Left cardiac atrium (tissue), 4 donors: ENCODE data around the gene TRPC4AP. TPM values are rescaled to one million over a fixed set of nuclear protein-coding genes. Genes with fewer than 3 reads are reported as not detected.

Experiments used
- ATAC-seq, 2 donors: fragments of 200-7000 bp; cut with Tn5 transposase; one replicate each; pipeline ENCODE4 v1.9.1; 2020; ENCODE audit warnings: mild to moderate bottlenecking in 2 of 2, moderate library complexity in 2 of 2
- DNase-seq: peaks from one replicate; pipeline ENCODE4 v3.0.0-alpha.2; 2020
- intact Hi-C, 2 donors: fragments of 100-400 bp; cut with DNase I; formaldehyde crosslinking; loops; one replicate each; pipeline versions ENCODE4 v1.14.1 to v1.15.1; 2022 to 2023
- total RNA-seq, 2 donors: library from RNA; stranded (reverse); fragmentation: NEBNext Ultra II Directional; extraction: Animal tissue kit (Norgen Biotek cat#: 25700); gene quantifications; one replicate each; pipeline ENCODE4 v1.2.1, GENCODE V29; 2021
- donor health status: DM: no; HTN: yes; CAD: no.
- donor health status: DM: no; HTN: yes; CAD: no; lungs with severe emphysema.
- donor health status: DM: yes; HTN: yes; CAD: no.
- donor health status: Dilated cardiomyopathy.

Gene TRPC4AP
- total RNA-seq, 2 donors from 2014 or later, result 32.6 to 47.1 TPM

- intact Hi-C loops, result no loop called here
- DNase-seq (no peak), ATAC-seq (no peak)
These were observed 67.5 kb downstream of the TRPC4AP start for GRCh38 chr20:35025116-35025515.

- no peak for DNase-seq
- intact Hi-C loops, result no loop called here
- ATAC-seq, result no peak
These were observed 69.0 kb downstream of the TRPC4AP start for GRCh38 chr20:35023624-35024023.

- no peak for ATAC-seq
- intact Hi-C loops, result no loop called here
- no peak for DNase-seq
These were observed 70.8 kb downstream of the TRPC4AP start for GRCh38 chr20:35021831-35022230.

GRCh38 chr20:35021063-35021462 is 71.5 kb downstream of the TRPC4AP start:
- intact Hi-C loops, result no loop called here

GRCh38 chr20:35020108-35020928 is 72.3 kb downstream of the TRPC4AP start:
- intact Hi-C loops, result no loop called here
- peak; percentile 8 to 21 for ATAC-seq

More at GRCh38 chr20:35021063-35021462, 71.5 kb downstream of the TRPC4AP start:
- no peak for DNase-seq
- ATAC-seq, result peak in 1 of 2 donors; percentile 32

GRCh38 chr20:35018590-35019371 is 73.8 kb downstream of the TRPC4AP start:
- intact Hi-C loops, result no loop called here

More at GRCh38 chr20:35020108-35020928, 72.3 kb downstream of the TRPC4AP start:
- DNase-seq, result no peak

GRCh38 chr20:35017099-35017835 is 75.3 kb downstream of the TRPC4AP start:
- ATAC-seq, result no peak
- intact Hi-C loops, result no loop called here
- no peak for DNase-seq

More at GRCh38 chr20:35018590-35019371, 73.8 kb downstream of the TRPC4AP start:
- DNase-seq (no peak), ATAC-seq (no peak)

- intact Hi-C loops, result no loop called here
- ATAC-seq, result no peak
- DNase-seq, result no peak
These were observed 76.8 kb downstream of the TRPC4AP start for GRCh38 chr20:35015863-35016193.

GRCh38 chr20:35014537-35014936 is 78.1 kb downstream of the TRPC4AP start:
- ATAC-seq, result peak in 1 of 2 donors; percentile 27
- DNase-seq, result no peak
- intact Hi-C loops, result no loop called here

GRCh38 chr20:35013421-35014411 is 78.9 kb downstream of the TRPC4AP start:
- intact Hi-C loops, result no loop called here
- DNase-seq (peak; percentile 7), ATAC-seq (peak in 1 of 2 donors; percentile 24)

- intact Hi-C loops, result no loop called here
- ATAC-seq (no peak), DNase-seq (peak; percentile 26)
These were observed 80.2 kb downstream of the TRPC4AP start for GRCh38 chr20:35012227-35013069.

- ATAC-seq (no peak), DNase-seq (no peak)
- intact Hi-C loops, result no loop called here
These were observed 80.9 kb downstream of the TRPC4AP start for GRCh38 chr20:35011589-35012226.

GRCh38 chr20:35010405-35011192 is 82.0 kb downstream of the TRPC4AP start:
- ATAC-seq, result no peak
- intact Hi-C loops, result no loop called here
- DNase-seq, result peak; percentile 12

- intact Hi-C loops, result no loop called here
- DNase-seq, result peak; percentile 13
- no peak for ATAC-seq
These were observed 82.8 kb downstream of the TRPC4AP start for GRCh38 chr20:35009665-35010328.

- DNase-seq (peak; percentile 60), ATAC-seq (peak; percentile 17 to 65)
- intact Hi-C loops, result no loop called here
These were observed 83.9 kb downstream of the TRPC4AP start for GRCh38 chr20:35008411-35009342.
